GM19238 (cell line): Measurements from ENCODE around the gene SNHG17.
"Not testable (repeated sequence)": the region's sequence is repeated elsewhere in the genome, so short reads cannot be mapped to it uniquely, and the experiment has no call there.

Experiments
- DNase-seq: peaks from one replicate; pipeline ENCODE4 v3.0.0; 2011; ENCODE audit warnings: low spot score; ENCODE audit not compliant: insufficient read length

SNHG17 gene

GRCh38 chr20:38421915-38422314, 13.2 kb downstream of the SNHG17 start:
- no peak for DNase-seq

GRCh38 chr20:38420388-38421085, 14.6 kb downstream of the SNHG17 start:
- DNase-seq = no peak

GRCh38 chr20:38418509-38419204, 16.5 kb downstream of the SNHG17 start:
- no peak for DNase-seq

- no peak for DNase-seq
Observed at GRCh38 chr20:38414769-38415450, 20.2 kb downstream of the SNHG17 start.

- DNase-seq = no peak
Observed at GRCh38 chr20:38412877-38413577, 22.1 kb downstream of the SNHG17 start.

- not testable (repeated sequence) for DNase-seq
Observed at GRCh38 chr20:38407822-38408221, 27.3 kb downstream of the SNHG17 start.

- DNase-seq = no peak
Observed at GRCh38 chr20:38407321-38407720, 27.8 kb downstream of the SNHG17 start.

- no peak for DNase-seq
Observed at GRCh38 chr20:38406476-38406875, 28.7 kb downstream of the SNHG17 start.

- no peak for DNase-seq
Observed at GRCh38 chr20:38405132-38405531, 30.0 kb downstream of the SNHG17 start.

- no peak for DNase-seq
Observed at GRCh38 chr20:38404016-38404415, 31.1 kb downstream of the SNHG17 start.

GRCh38 chr20:38402816-38403215, 32.3 kb downstream of the SNHG17 start:
- DNase-seq = no peak

- no peak for DNase-seq
Observed at GRCh38 chr20:38402089-38402488, 33.0 kb downstream of the SNHG17 start.

GRCh38 chr20:38395751-38396395, 39.3 kb downstream of the SNHG17 start:
- DNase-seq = not testable (repeated sequence)

- DNase-seq = no peak
Observed at GRCh38 chr20:38395165-38395564, 40.0 kb downstream of the SNHG17 start.

- no peak for DNase-seq
Observed at GRCh38 chr20:38393259-38393658, 41.9 kb downstream of the SNHG17 start.

GRCh38 chr20:38392356-38392755, 42.8 kb downstream of the SNHG17 start:
- DNase-seq = no peak

- DNase-seq = no peak
Observed at GRCh38 chr20:38387953-38388352, 47.2 kb downstream of the SNHG17 start.

GRCh38 chr20:38386851-38387250, 48.3 kb downstream of the SNHG17 start:
- DNase-seq = no peak

GRCh38 chr20:38386004-38386403, 49.1 kb downstream of the SNHG17 start:
- DNase-seq = no peak

- DNase-seq = no peak
Observed at GRCh38 chr20:38383147-38383546, 52.0 kb downstream of the SNHG17 start.

GRCh38 chr20:38377838-38378237, 57.3 kb downstream of the SNHG17 start:
- not testable (repeated sequence) for DNase-seq
